PC-3 (cell line): Measurements from ENCODE around the gene FAM200B. TPM values are rescaled to one million over a fixed set of nuclear protein-coding genes. Genes with fewer than 3 reads are reported as not detected.

Source experiments
- ATAC-seq: fragments of 200-7000 bp; cut with Tn5 transposase; 2 replicates; pipeline ENCODE4 v1.9.1; 2020; ENCODE audit warnings: mild to moderate bottlenecking, moderate library complexity
- BruUV-seq: library from RNA; stranded (reverse); fragments of 400-500 nt; replicated peaks from 2 replicates; lab custom pipeline; 2021; lab: Mats Ljungman, UMichigan
- CTCF ChIA-PET: fragments of 300-600 bp; sonication (Branson Sonifier 250); formaldehyde crosslinking; loops from one replicate; lab custom pipeline; 2022; ENCODE audit warnings: antibody characterized with exemption; lab: Charles Lee
- POLR2A ChIA-PET: fragments of 300-600 bp; sonication (Branson Sonifier 250); formaldehyde crosslinking; loops from one replicate; lab custom pipeline; 2022; ENCODE audit warnings: antibody characterized with exemption; ENCODE audit not compliant: unreplicated experiment; lab: Charles Lee
- DNase-seq: peaks from one replicate; pipeline ENCODE4 v3.0.0-alpha.2; 2015
- H2AFZ ChIP-seq: fragments of 300-600 bp; sonication (generic); 2 replicates; pipeline ENCODE4 v1.6.0; 2016; ENCODE audit warnings: antibody characterized with exemption, low read length
- H3F3A ChIP-seq: fragments of 300-600 bp; sonication (generic); one replicate; pipeline ENCODE4 v1.6.0; 2017; ENCODE audit warnings: antibody characterized with exemption, low read length, control low read depth, mild to moderate bottlenecking; ENCODE audit not compliant: unreplicated experiment
- H3K27ac ChIP-seq: fragments of 300-600 bp; sonication (generic); 2 replicates; pipeline ENCODE4 v1.5.1; 2016; ENCODE audit warnings: mild to moderate bottlenecking, low read length
- H3K27me3 ChIP-seq: fragments of 300-600 bp; sonication (generic); 2 replicates; pipeline ENCODE4 v1.6.1; 2016; ENCODE audit warnings: low read length, mixed read lengths
- H3K36me3 ChIP-seq: fragments of 300-600 bp; sonication (generic); 2 replicates; pipeline ENCODE4 v1.6.1; 2016; ENCODE audit warnings: low read depth, mixed run types, low read length, mixed read lengths
- H3K4me1 ChIP-seq: fragments of 300-600 bp; sonication (generic); 2 replicates; pipeline ENCODE4 v1.5.1; 2016; ENCODE audit warnings: low read length; ENCODE audit not compliant: insufficient read depth
- H3K4me2 ChIP-seq: fragments of 300-600 bp; sonication (generic); 2 replicates; pipeline ENCODE4 v1.6.0; 2016; ENCODE audit warnings: low read length
- H3K4me3 ChIP-seq: fragments of 300-600 bp; sonication (generic); 2 replicates; pipeline ENCODE4 v1.5.1; 2016; ENCODE audit warnings: mild to moderate bottlenecking, low read length, mixed read lengths
- H3K79me2 ChIP-seq: fragments of 300-600 bp; sonication (generic); 2 replicates; pipeline ENCODE4 v1.6.1; 2017; ENCODE audit warnings: low read length, mixed read lengths
- H3K9ac ChIP-seq: fragments of 300-600 bp; sonication (generic); 2 replicates; pipeline ENCODE4 v1.6.0; 2016; ENCODE audit warnings: mild to moderate bottlenecking, low read length
- H3K9me2 ChIP-seq: fragments of 300-600 bp; sonication (generic); replicated peaks from 2 replicates; pipeline ENCODE4 v1.6.1; 2016; ENCODE audit warnings: mixed run types, low read length, mixed read lengths
- H3K9me3 ChIP-seq: fragments of 300-600 bp; sonication (generic); 2 replicates; pipeline ENCODE4 v1.6.1; 2016; ENCODE audit warnings: low read length, mixed read lengths
- H4K20me1 ChIP-seq: fragments of 300-600 bp; sonication (generic); 2 replicates; pipeline ENCODE4 v1.6.1; 2016; ENCODE audit warnings: low read length, mixed read lengths
- CTCF ChIP-seq: fragments of 300-600 bp; sonication (generic); conservative IDR thresholded peaks from 2 replicates; pipeline ENCODE4 v1.5.1; 2017; ENCODE audit warnings: antibody characterized with exemption, low read depth, mild to moderate bottlenecking, low read length
- EZH2 ChIP-seq: fragments of 300-600 bp; sonication (generic); IDR thresholded peaks from one replicate; pipeline ENCODE4 v1.6.1; 2017; ENCODE audit warnings: antibody characterized with exemption, mild to moderate bottlenecking, low read length; ENCODE audit not compliant: unreplicated experiment
- EZH2phosphoT487 ChIP-seq: fragments of 300-600 bp; sonication (generic); IDR thresholded peaks from 2 replicates; pipeline ENCODE4 v1.6.1; 2018; ENCODE audit warnings: mild to moderate bottlenecking, antibody characterized with exemption, low read length, borderline replicate concordance
- intact Hi-C: fragments of 100-400 bp; cut with micrococcal nuclease; formaldehyde crosslinking; loops from 2 replicates; pipeline ENCODE4 v1.9.0; 2023
- total RNA-seq: library from RNA; depleted of rRNA; stranded (reverse); fragments of >200 nt; gene quantifications from 2 replicates; pipeline ENCODE4 v1.2.3, GENCODE V29; 2014

FAM200B gene
- total RNA-seq, 1 experiment from 2014 or later = 20.1 TPM

GRCh38 chr4:15703439-15703838 lies 21.8 kb downstream of the FAM200B start:
- BruUV-seq = no TSS peak
- no peak for DNase-seq
- intact Hi-C loops = no loop called here
- Histone ChIP-seq H3K9me3 (no peaks in the 10 kb centered on the region), H3K27me3 (no peaks in the 10 kb centered on the region), H3K4me1 (no peaks in the 10 kb centered on the region), H3K9ac (no peak overlapping the region), H3K36me3 (no peaks in the 10 kb centered on the region), H4K20me1 (no peaks in the 10 kb centered on the region), H3K79me2 (no peaks in the 10 kb centered on the region), H3F3A (no peaks in the 10 kb centered on the region), H3K4me3 (no peak overlapping the region), H3K27ac (no peak overlapping the region), H2AFZ (no peak overlapping the region), H3K4me2 (no peak overlapping the region), H3K9me2 (no peaks in the 10 kb centered on the region)
- ChIA-PET POLR2A (no interaction called here), CTCF (no interaction called here)
- no peak for ATAC-seq
- no peak for TF ChIP-seq CTCF
- no peak for TF ChIP-seq EZH2
- no peak for TF ChIP-seq EZH2phosphoT487

- Histone ChIP-seq H3K27me3 (no peaks in the 10 kb centered on the region), H3K27ac (no peak overlapping the region)
- POLR2A ChIA-PET = no interaction called here
These were observed 22.5 kb downstream of the FAM200B start for GRCh38 chr4:15704129-15704528.

More at GRCh38 chr4:15704129-15704528, 22.5 kb downstream of the FAM200B start:
- Histone ChIP-seq H3K9me2 (no peaks in the 10 kb centered on the region), H3K36me3 (no peaks in the 10 kb centered on the region), H2AFZ (no peak overlapping the region), H3K9me3 (no peaks in the 10 kb centered on the region), H3K4me1 (no peaks in the 10 kb centered on the region), H4K20me1 (no peaks in the 10 kb centered on the region), H3K4me2 (no peak overlapping the region), H3K9ac (no peak overlapping the region), H3F3A (no peaks in the 10 kb centered on the region), H3K4me3 (no peak overlapping the region), H3K79me2 (no peaks in the 10 kb centered on the region)
- no peak for TF ChIP-seq CTCF
- TF ChIP-seq EZH2 = no peak
- TF ChIP-seq EZH2phosphoT487 = no peak
- no peak for DNase-seq
- CTCF ChIA-PET = no interaction called here
- no peak for ATAC-seq
- no TSS peak for BruUV-seq
- intact Hi-C loops = no loop called here
